Peyer's patch (tissue), 4 donors: ENCODE measurements around the gene NDST4. TPM values are rescaled to one million over a fixed set of nuclear protein-coding genes. Genes with fewer than 3 reads are reported as not detected.
"Not testable (repeated sequence)": the region's sequence is repeated elsewhere in the genome, so short reads cannot be mapped to it uniquely, and the experiment has no call there.

Source experiments
- DNase-seq, 3 donors: peaks; one replicate each; pipeline ENCODE4 v3.0.0-alpha.2; 2017 to 2019
- H3K27ac ChIP-seq, 4 donors: fragments of 200-600 bp; sonication (generic); one replicate each; pipeline ENCODE4 v1.5.1; 2016 to 2019
- H3K27me3 ChIP-seq, 2 donors: fragments of 200-600 bp; sonication (generic); one replicate each; pipeline ENCODE4 v1.5.1; 2019
- H3K36me3 ChIP-seq, 3 donors: fragments of 200-600 bp; sonication (generic); one replicate each; pipeline ENCODE4 v1.5.1; 2016 to 2019
- H3K4me1 ChIP-seq, 4 donors: fragments of 200-600 bp; sonication (generic); one replicate each; pipeline ENCODE4 v1.5.1; 2016 to 2019
- H3K4me3 ChIP-seq, 4 donors: fragments of 200-600 bp; sonication (generic); 1 replicate in 3 of 4; 2 replicates in 1 of 4; pipeline ENCODE4 v1.5.1; 2016 to 2019; ENCODE audit warnings: mild to moderate bottlenecking in 1 of 4
- H3K9me3 ChIP-seq, 4 donors: fragments of 200-600 bp; sonication (generic); one replicate each; pipeline ENCODE4 v1.5.1; 2016 to 2019; ENCODE audit warnings: mild to moderate bottlenecking in 1 of 4
- CTCF ChIP-seq, 6 experiments: fragments of 450-650 bp in 4 of 6; fragments of 200-600 bp in 2 of 6; sonication (generic) in 1 of 6; IDR thresholded peaks; one replicate each; pipeline ENCODE4 v1.5.1; 2017 to 2019; ENCODE audit warnings: antibody characterized with exemption in 6 of 6, mild to moderate bottlenecking in 3 of 6, moderate library complexity in 1 of 6
- POLR2A ChIP-seq, 2 donors: fragments of 450-650 bp; IDR thresholded peaks; one replicate each; pipeline ENCODE4 v1.5.1; 2017; ENCODE audit warnings: antibody characterized with exemption in 2 of 2, mild to moderate bottlenecking in 2 of 2, moderate library complexity in 2 of 2
- total RNA-seq, 4 donors: library from RNA; depleted of rRNA; stranded (reverse); fragments of >200 nt; gene quantifications; one replicate each; pipeline ENCODE4 v1.1.0, GENCODE V29; 2016

Gene NDST4
- total RNA-seq, 4 donors from 2014 or later, result not detected

GRCh38 chr4:114999880-115000279 lies 113.5 kb downstream of the NDST4 start:
- Histone ChIP-seq H3K9me3 (no peaks in the 10 kb centered on the region), H3K27me3 (no peaks in the 10 kb centered on the region), H3K36me3 (no peaks in the 10 kb centered on the region), H3K27ac (no peak overlapping the region), H3K4me3 (no peak overlapping the region), H3K4me1 (no peaks in the 10 kb centered on the region)
- DNase-seq, result no peak
- no peak for TF ChIP-seq POLR2A (IDR thresholded peaks at IDR 0.05)
- no peak for TF ChIP-seq CTCF (IDR thresholded peaks at IDR 0.05)

GRCh38 chr4:114998316-114998715 lies 115.1 kb downstream of the NDST4 start:
- Histone ChIP-seq H3K27me3 (no peaks in the 10 kb centered on the region), H3K4me3 (no peak overlapping the region), H3K27ac (no peak overlapping the region), H3K36me3 (no peaks in the 10 kb centered on the region), H3K4me1 (no peaks in the 10 kb centered on the region), H3K9me3 (no peaks in the 10 kb centered on the region)
- no peak for TF ChIP-seq POLR2A (IDR thresholded peaks at IDR 0.05)
- no peak for TF ChIP-seq CTCF (IDR thresholded peaks at IDR 0.05)
- DNase-seq, result no peak

GRCh38 chr4:114997576-114998247 lies 115.7 kb downstream of the NDST4 start:
- Histone ChIP-seq H3K4me1 (no peaks in the 10 kb centered on the region), H3K9me3 (no peaks in the 10 kb centered on the region), H3K27ac (no peak overlapping the region), H3K4me3 (no peak overlapping the region), H3K36me3 (no peaks in the 10 kb centered on the region), H3K27me3 (no peaks in the 10 kb centered on the region)
- no peak for DNase-seq
- no peak for TF ChIP-seq POLR2A (IDR thresholded peaks at IDR 0.05)
- TF ChIP-seq CTCF (IDR thresholded peaks at IDR 0.05), result no peak

GRCh38 chr4:114986133-114986532 lies 127.3 kb downstream of the NDST4 start:
- no peak overlapping the region for H3K4me3 ChIP-seq
- no peaks in the 10 kb centered on the region for H3K4me1 ChIP-seq
- H3K9me3 ChIP-seq, result no peaks in the 10 kb centered on the region
- no peaks in the 10 kb centered on the region for H3K36me3 ChIP-seq
- no peak for DNase-seq
- H3K27ac ChIP-seq, result no peak overlapping the region
- TF ChIP-seq CTCF (IDR thresholded peaks at IDR 0.05) (no peak), POLR2A (IDR thresholded peaks at IDR 0.05) (no peak)
- H3K27me3 ChIP-seq, result no peaks in the 10 kb centered on the region

GRCh38 chr4:114980932-114981708 lies 132.3 kb downstream of the NDST4 start:
- no peak overlapping the region for H3K27ac ChIP-seq
- no peaks in the 10 kb centered on the region for H3K4me1 ChIP-seq
- no peaks in the 10 kb centered on the region for H3K36me3 ChIP-seq
- no peak overlapping the region for H3K4me3 ChIP-seq
- TF ChIP-seq CTCF (IDR thresholded peaks at IDR 0.05) (no peak), POLR2A (IDR thresholded peaks at IDR 0.05) (no peak)
- H3K9me3 ChIP-seq, result no peaks in the 10 kb centered on the region
- no peak for DNase-seq
- no peaks in the 10 kb centered on the region for H3K27me3 ChIP-seq

- not testable (repeated sequence) for DNase-seq, H3K4me3 ChIP-seq, H3K9me3 ChIP-seq
Measured at GRCh38 chr4:114980399-114980798, 133.0 kb downstream of the NDST4 start.

More at GRCh38 chr4:114980399-114980798, 133.0 kb downstream of the NDST4 start:
- not testable (repeated sequence) for H3K4me1 ChIP-seq, H3K27me3 ChIP-seq, H3K36me3 ChIP-seq, H3K27ac ChIP-seq
